Skin of body (tissue), 2 donors: Measurements from ENCODE around the gene MAP4K5. TPM values are rescaled to one million over a fixed set of nuclear protein-coding genes. Genes with fewer than 3 reads are reported as not detected.
"Not testable (repeated sequence)": the region's sequence is repeated elsewhere in the genome, so short reads cannot be mapped to it uniquely, and the experiment has no call there.

Source experiments
- DNase-seq: peaks from one replicate; lab custom pipeline; 2025; lab: John Stamatoyannopoulos, UW
- total RNA-seq: library from RNA; depleted of rRNA; stranded (reverse); fragments of >200 nt; gene quantifications from one replicate; pipeline ENCODE4 v1.2.3, GENCODE V29; 2014

MAP4K5 gene
- total RNA-seq, 1 donor from 2014 or later, result 87.0 TPM

DNA sequence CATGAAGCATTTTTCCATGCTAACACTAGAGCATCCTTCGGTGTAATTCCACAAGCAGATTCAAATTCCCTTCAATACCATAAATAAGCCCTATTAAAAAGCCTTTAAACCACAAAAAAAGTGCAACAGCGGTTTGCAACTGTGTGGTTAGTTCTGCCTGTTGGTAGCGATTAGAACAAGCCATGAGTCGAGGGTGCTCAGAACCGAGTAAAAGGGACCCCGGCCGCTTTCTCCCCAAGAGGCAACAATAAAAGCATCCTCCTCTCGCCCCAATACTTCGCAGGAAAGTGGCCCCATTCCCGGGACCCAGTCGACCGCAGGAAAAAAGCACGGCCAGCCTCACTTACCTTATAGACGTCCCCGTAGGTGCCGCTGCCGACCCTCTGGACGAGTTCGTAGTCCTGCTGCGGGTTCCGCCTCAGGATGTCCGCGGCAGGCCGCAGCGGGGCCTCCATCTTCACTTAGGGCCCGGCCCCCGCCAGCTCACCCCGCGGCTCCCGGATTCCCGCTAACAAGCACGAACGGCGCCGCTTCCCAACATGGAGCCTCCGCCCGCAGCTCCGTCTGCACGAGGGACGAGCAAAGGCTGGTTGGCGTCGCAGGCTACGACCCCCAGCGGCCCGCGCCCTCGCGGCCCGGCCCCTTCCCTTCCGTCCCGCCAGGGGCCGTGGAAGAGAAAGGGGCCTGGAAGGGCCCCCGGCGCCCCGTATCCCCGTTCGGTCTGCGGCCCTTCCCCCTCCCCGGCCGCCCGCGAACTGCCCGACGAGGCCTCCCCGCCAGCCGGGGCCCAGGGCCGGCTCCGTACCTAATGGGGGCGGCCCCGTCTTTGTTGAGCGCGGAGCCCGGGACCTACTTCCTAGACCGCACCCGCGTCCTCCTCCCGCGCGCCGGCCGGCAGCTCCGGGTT is 521 bp downstream of the MAP4K5 start:
- no peak for DNase-seq

GRCh38 chr14:50530794-50531365 is 1.5 kb downstream of the MAP4K5 start:
- no peak for DNase-seq

DNA sequence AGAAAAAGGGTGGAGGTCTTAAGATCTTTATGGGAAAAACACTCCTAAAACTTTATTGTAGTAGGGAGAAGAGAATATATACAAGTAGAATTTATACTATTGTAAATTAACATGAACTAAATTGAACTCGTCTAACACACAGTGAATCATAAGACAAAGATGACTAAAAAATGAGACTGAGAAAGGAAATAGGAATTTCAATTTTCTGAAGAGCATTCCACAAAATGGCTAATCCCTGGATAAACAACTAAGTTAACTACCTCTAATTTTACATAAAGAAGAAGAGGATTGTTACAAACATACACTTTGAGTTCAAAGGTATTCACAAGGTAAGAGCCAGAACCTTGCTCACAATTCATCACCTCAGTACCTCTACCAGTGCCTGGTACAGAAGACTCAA is 2.0 kb downstream of the MAP4K5 start:
- no peak for DNase-seq

GRCh38 chr14:50529288-50530179 is 2.8 kb downstream of the MAP4K5 start:
- DNase-seq, result no peak

GRCh38 chr14:50528000-50528399 is 4.4 kb downstream of the MAP4K5 start:
- DNase-seq, result no peak

DNA sequence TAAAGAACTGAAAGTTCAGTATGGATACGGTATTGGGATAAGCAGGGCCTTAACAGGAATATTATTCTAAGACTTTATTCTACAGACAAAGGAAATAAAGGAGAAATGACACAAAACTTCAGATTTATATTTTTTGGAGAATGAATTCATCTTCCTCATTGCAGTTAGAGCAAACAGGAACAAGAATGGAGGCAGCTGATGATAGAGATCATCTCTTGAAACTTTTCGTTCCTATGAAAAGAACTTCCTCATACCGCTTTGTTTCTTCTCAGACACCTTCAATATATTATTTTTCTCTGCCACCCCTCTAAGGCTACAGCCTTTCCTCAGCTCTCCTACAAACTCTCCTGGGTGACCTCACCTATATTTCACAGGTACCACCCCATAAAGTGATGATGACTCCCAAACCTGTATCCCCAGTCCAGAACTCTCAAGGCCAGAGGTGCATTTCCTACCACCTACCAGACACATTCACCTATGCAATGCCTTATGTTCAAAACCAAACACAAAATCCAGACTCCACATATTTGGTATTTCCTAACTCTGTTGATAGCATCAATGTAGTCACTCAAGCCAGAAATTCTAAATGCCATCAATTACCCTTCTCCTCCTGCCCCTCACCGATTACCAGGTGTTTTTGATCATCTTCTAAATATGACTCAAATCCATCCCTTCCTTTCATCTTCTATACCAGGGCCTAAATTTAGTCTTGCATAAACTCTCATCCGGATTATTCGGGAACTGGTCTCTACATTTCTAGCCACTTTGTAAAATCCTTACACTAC is 7.4 kb downstream of the MAP4K5 start:
- DNase-seq, result no peak

GRCh38 chr14:50524060-50524459 is 8.3 kb downstream of the MAP4K5 start:
- no peak for DNase-seq

- DNase-seq, result no peak
Observed at GRCh38 chr14:50523271-50524041, 8.9 kb downstream of the MAP4K5 start.

- no peak for DNase-seq
Observed at GRCh38 chr14:50521912-50522341, 10.4 kb downstream of the MAP4K5 start.

DNA sequence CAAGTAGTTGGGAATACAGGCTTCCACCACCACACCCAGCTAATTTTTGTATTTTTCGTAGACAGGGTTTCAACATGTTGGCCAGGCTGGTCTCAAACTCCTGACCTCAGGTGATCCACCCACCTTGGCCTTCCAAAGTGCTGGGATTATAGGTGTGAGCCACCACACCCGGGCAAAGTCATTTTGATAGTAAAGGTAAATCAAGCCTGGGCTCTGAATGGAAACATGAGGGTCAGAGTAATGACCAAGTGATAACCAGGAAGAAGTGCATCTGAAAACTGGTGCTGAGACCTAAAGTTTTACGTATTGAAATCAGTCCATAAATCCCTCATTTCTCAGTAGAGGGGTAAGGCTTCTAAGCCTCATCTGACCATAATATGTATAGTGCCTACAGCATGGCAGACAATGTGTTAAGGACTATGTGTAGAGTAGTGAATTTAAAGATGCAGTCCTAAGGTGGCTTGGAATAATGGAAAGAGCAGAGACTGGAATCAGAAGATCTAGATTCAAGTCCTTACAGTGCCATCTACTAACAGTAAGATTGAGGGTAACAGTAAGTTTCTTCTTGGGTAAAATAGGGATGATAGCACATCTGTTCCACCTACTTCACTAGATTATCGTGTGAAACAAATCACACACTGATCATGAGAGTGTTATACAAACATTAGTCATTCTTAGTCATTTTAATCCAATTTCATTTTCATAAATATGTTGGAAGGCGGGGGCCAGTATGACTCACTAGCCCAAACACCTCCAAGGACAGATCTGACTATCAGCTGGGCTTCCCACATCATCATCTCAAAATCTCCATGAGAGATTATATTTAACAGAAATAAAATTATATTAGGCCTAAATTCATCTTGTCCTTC is 11.2 kb downstream of the MAP4K5 start:
- no peak for DNase-seq

DNA sequence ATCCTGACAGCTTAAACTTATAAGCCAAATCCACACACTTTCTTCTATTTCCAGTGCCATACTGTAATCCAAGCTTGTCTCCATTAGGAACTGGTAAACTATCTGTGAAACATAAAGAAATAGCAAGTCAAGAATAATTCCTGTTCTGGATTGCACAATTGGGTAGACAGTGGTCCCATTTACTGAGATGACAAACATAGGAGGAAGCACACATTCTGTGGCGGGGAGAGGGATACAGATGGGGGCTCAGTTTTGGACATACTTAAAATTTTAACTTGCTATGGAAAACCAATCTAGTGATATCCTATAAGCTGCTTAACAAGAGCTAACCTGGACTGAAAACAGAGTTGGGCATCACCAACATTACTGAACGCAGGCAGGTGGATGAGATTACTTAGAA is 16.3 kb downstream of the MAP4K5 start:
- no peak for DNase-seq

GRCh38 chr14:50512463-50512862 is 19.9 kb downstream of the MAP4K5 start:
- DNase-seq, result no peak

DNA sequence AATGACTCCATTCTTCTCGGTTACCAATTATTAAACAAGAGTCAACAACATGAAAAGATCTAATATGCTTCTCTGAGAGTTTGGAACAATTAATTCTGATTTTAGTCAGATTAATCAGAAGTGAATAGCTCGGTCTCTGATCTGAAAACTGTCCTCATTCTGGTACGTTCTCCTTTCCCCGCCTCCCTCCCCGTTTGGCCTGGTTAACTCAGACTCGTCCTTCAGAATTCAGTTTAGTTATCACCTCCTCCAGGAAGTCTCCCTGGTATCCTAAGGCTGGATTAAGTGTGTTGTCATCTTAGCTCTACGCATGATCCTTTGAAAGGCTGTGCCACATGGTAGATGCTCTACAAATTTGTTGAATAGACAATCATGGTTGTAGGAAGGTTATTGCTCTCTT is 22.2 kb downstream of the MAP4K5 start:
- no peak for DNase-seq

- not testable (repeated sequence) for DNase-seq
Observed at GRCh38 chr14:50507078-50507477, 25.3 kb downstream of the MAP4K5 start.

- DNase-seq, result no peak
Observed at GRCh38 chr14:50501642-50502041, 30.7 kb downstream of the MAP4K5 start.

DNA sequence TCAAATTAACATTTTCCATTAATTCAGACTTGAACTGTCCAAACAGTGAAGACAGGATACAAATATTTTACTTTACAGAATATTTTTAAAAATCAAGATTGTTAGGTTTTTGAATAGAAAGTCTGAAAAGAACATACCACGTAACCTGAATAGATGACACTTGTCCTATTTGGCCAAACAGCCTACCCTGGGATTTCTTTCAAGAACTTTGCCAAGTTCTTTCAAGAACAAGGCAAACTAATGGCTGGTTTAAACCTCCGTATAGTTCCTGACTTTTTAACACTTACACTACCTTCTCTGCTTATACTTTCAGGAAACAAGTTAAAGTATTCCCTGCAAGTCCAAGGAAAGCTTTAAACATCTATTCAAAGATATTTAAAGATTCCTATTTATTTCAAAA is 35.0 kb downstream of the MAP4K5 start:
- no peak for DNase-seq

- no peak for DNase-seq
Observed at GRCh38 chr14:50489851-50490250, 42.5 kb downstream of the MAP4K5 start.

DNA sequence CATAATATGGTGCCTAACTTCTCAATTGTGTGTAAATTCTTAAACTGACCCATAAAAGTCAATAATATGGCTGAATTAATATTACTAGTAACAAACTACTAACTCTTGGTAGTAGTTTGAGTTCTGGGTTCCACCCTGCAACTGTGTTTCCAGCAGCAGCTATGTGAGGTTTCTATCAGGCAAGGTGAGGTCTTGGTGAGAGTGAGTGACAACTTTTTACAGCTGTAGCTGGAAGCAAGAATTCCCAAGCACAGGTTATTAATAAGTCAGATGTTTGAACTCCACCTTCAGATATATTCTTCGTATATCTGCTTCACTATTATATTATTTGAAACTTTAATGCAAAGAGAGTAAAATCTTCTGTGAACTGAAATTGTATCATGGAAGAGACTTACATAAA is 43.8 kb downstream of the MAP4K5 start:
- DNase-seq, result no peak

GRCh38 chr14:50479041-50479440 is 53.3 kb downstream of the MAP4K5 start:
- no peak for DNase-seq
